WTC11 (cell line): ENCODE data around the gene RYR3. TPM values are rescaled to one million over a fixed set of nuclear protein-coding genes. Genes with fewer than 3 reads are reported as not detected.

Experiments used
- ATAC-seq: fragments of 200-7000 bp; cut with Tn5 transposase; 2 replicates; pipeline ENCODE4 v1.10.0; 2021; ENCODE audit warnings: mild to moderate bottlenecking, moderate library complexity
- CTCF ChIA-PET: fragments of 300-600 bp; sonication (Branson Sonifier 250); formaldehyde crosslinking; loops from one replicate; lab custom pipeline; 2021; ENCODE audit warnings: antibody characterized with exemption; lab: Charles Lee
- POLR2A ChIA-PET: fragments of 350-600 bp; sonication (Branson Sonifier 250); formaldehyde crosslinking; loops from one replicate; lab custom pipeline; 2021; ENCODE audit warnings: antibody characterized with exemption; lab: Charles Lee
- DNase-seq: peaks from one replicate; pipeline ENCODE4 v3.0.0; 2021; ENCODE audit warnings: low spot score
- H3K27ac Mint-ChIP-seq: 2 replicates; pipeline ENCODE4 v1.8.0; 2021; ENCODE audit warnings: mixed read lengths
- H3K27me3 Mint-ChIP-seq: 2 replicates; pipeline ENCODE4 v1.8.0; 2021; ENCODE audit warnings: low read depth, mild to moderate bottlenecking, moderate library complexity, mixed read lengths
- H3K36me3 Mint-ChIP-seq: 2 replicates; pipeline ENCODE4 v1.8.0; 2021; ENCODE audit warnings: mixed read lengths
- H3K4me1 Mint-ChIP-seq: 2 replicates; pipeline ENCODE4 v1.8.0; 2022; ENCODE audit warnings: mixed read lengths
- H3K4me3 Mint-ChIP-seq: 2 replicates; pipeline ENCODE4 v1.8.0; 2021; ENCODE audit warnings: mild to moderate bottlenecking, moderate library complexity, mixed read lengths
- H3K9me3 Mint-ChIP-seq: 2 replicates; pipeline ENCODE4 v1.8.0; 2021; ENCODE audit warnings: mixed read lengths
- AFF4 ChIP-seq: sonication (generic); formaldehyde crosslinking; IDR thresholded peaks from 2 replicates; pipeline ENCODE4 v1.8.1; 2023; ENCODE audit warnings: mild to moderate bottlenecking, missing genetic modification reagents, borderline replicate concordance
- ATF1 ChIP-seq: sonication (generic); formaldehyde crosslinking; IDR thresholded peaks from 2 replicates; pipeline ENCODE4 v1.8.1; 2023; ENCODE audit warnings: mild to moderate bottlenecking, moderate library complexity, missing genetic modification reagents
- CDX4 ChIP-seq: fragments of 250-450 bp; sonication (Bioruptor Pico); IDR thresholded peaks from 2 replicates; pipeline ENCODE4 v1.9.0; 2021; ENCODE audit warnings: moderate library complexity, mild to moderate bottlenecking, inconsistent platforms, borderline replicate concordance
- E2F4 ChIP-seq: sonication (generic); formaldehyde crosslinking; IDR thresholded peaks from 2 replicates; pipeline ENCODE4 v1.8.1; 2022; ENCODE audit warnings: low read depth, mild to moderate bottlenecking, moderate library complexity, missing genetic modification reagents, borderline replicate concordance
- ERG ChIP-seq: fragments of 250-450 bp; sonication (Bioruptor Pico); IDR thresholded peaks from 2 replicates; pipeline ENCODE4 v1.8.0; 2021; ENCODE audit warnings: mild to moderate bottlenecking
- ETV6 ChIP-seq: sonication (generic); formaldehyde crosslinking; IDR thresholded peaks from 2 replicates; pipeline ENCODE4 v1.8.1; 2022; ENCODE audit warnings: mild to moderate bottlenecking, missing genetic modification reagents
- HMGA2 ChIP-seq: fragments of 250-450 bp; sonication (Bioruptor Pico); IDR thresholded peaks from 2 replicates; pipeline ENCODE4 v1.4.0; 2021; ENCODE audit warnings: mild to moderate bottlenecking, moderate library complexity
- JAZF1 ChIP-seq: fragments of 250-450 bp; sonication (Bioruptor Pico); IDR thresholded peaks from 2 replicates; pipeline ENCODE4 v1.9.0; 2021; ENCODE audit warnings: moderate library complexity, mild to moderate bottlenecking, inconsistent platforms
- JUN ChIP-seq: sonication (generic); formaldehyde crosslinking; IDR thresholded peaks from 2 replicates; pipeline ENCODE4 v1.8.0; 2023; ENCODE audit warnings: mild to moderate bottlenecking, missing genetic modification reagents
- NFYB ChIP-seq: sonication (generic); formaldehyde crosslinking; conservative IDR thresholded peaks from 2 replicates; pipeline ENCODE4 v1.8.0; 2022; ENCODE audit warnings: low read depth, missing genetic modification reagents
- RELA ChIP-seq: sonication (generic); formaldehyde crosslinking; IDR thresholded peaks from 2 replicates; pipeline ENCODE4 v1.8.1; 2022; ENCODE audit warnings: missing genetic modification reagents, mild to moderate bottlenecking, borderline replicate concordance
- TEAD4 ChIP-seq: sonication (generic); formaldehyde crosslinking; IDR thresholded peaks from 2 replicates; pipeline ENCODE4 v1.8.0; 2022; ENCODE audit warnings: mild to moderate bottlenecking, missing genetic modification reagents
- ZMAT4 ChIP-seq: fragments of 250-450 bp; sonication (Bioruptor Pico); IDR thresholded peaks from 2 replicates; pipeline ENCODE4 v1.9.0; 2021; ENCODE audit warnings: mild to moderate bottlenecking
- ZNF219 ChIP-seq: sonication (generic); formaldehyde crosslinking; IDR thresholded peaks from 2 replicates; pipeline ENCODE4 v1.8.0; 2023; ENCODE audit warnings: missing genetic modification reagents, mild to moderate bottlenecking, borderline replicate concordance
- ZNF671 ChIP-seq: fragments of 250-450 bp; sonication (Bioruptor Pico); IDR thresholded peaks from 2 replicates; pipeline ENCODE4 v1.8.0; 2021; ENCODE audit warnings: mild to moderate bottlenecking
- total RNA-seq: library from RNA; stranded (reverse); gene quantifications from 3 replicates; pipeline ENCODE4 v1.2.3, GENCODE V29; 2021
- TF ChIP-seq, protein P1 (sequence below): sonication (generic); formaldehyde crosslinking; IDR thresholded peaks from 2 replicates; pipeline ENCODE4 v1.8.0; 2022; ENCODE audit warnings: mild to moderate bottlenecking, missing genetic modification reagents
- TF ChIP-seq, protein P2 (sequence below): sonication (generic); formaldehyde crosslinking; IDR thresholded peaks from 2 replicates; pipeline ENCODE4 v1.8.0; 2022; ENCODE audit warnings: mild to moderate bottlenecking, missing genetic modification reagents
- TF ChIP-seq, protein P3 (sequence below): sonication (generic); formaldehyde crosslinking; IDR thresholded peaks from 2 replicates; pipeline ENCODE4 v1.8.1; 2022; ENCODE audit warnings: missing genetic modification reagents, borderline replicate concordance
- TF ChIP-seq, protein P4 (sequence below): sonication (generic); formaldehyde crosslinking; IDR thresholded peaks from 2 replicates; pipeline ENCODE4 v1.8.0; 2023; ENCODE audit warnings: mild to moderate bottlenecking, missing genetic modification reagents

Gene RYR3
- total RNA-seq, 1 experiment from 2014 or later: 1.4 TPM

- TF ChIP-seq, protein P1, sequence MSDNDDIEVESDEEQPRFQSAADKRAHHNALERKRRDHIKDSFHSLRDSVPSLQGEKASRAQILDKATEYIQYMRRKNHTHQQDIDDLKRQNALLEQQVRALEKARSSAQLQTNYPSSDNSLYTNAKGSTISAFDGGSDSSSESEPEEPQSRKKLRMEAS (CRISPR knock-in tag): no peak
These were observed 305.7 kb downstream of the RYR3 start (continued) for GRCh38 chr15:33616475-33616874.

- DNase-seq: no peak
- ATAC-seq: no peak
These were observed 307.6 kb downstream of the RYR3 start for GRCh38 chr15:33618350-33618749.

DNA sequence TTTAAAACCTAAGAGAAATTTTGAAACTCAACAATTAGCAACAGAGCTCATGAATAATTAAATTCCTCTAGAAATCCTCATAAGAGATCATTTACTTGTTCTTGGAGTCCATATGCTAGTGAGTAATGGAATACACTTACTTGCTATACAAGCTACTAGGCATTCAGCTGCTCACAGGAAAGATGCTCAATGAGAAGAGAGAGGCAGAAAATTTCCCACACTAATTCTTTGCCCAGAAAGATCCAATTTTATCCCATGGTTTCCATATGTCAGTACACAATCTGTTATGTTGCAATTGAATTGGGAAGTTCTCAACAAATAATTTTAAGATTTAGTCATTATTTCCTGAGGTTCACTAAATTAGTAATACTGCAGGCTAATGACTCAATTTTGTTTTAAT lies 310.4 kb downstream of the RYR3 start:
- H3K27me3 Mint-ChIP-seq: peaks cover 7% of the 10 kb centered on the region
- H3K4me1 Mint-ChIP-seq: peaks cover 22% of the 10 kb centered on the region
- DNase-seq: no peak
- H3K36me3 Mint-ChIP-seq: peaks cover 14% of the 10 kb centered on the region
- ChIA-PET POLR2A (no interaction called here), CTCF (no interaction called here)
- no peak overlapping the region for H3K27ac Mint-ChIP-seq
- H3K9me3 Mint-ChIP-seq: peaks cover 18% of the 10 kb centered on the region
- no peak for ATAC-seq
- H3K4me3 Mint-ChIP-seq: no peak overlapping the region
- TF ChIP-seq ATF1 (CRISPR knock-in tag) (no peak), JUN (CRISPR knock-in tag) (no peak), CDX4 (CRISPR knock-in tag) (no peak), ERG (no peak), NFYB (CRISPR knock-in tag) (no peak), JAZF1 (no peak), TEAD4 (CRISPR knock-in tag) (no peak), RELA (CRISPR knock-in tag) (no peak), AFF4 (no peak), ETV6 (CRISPR knock-in tag) (no peak), ZMAT4 (CRISPR knock-in tag) (no peak)
- TF ChIP-seq, protein P2, sequence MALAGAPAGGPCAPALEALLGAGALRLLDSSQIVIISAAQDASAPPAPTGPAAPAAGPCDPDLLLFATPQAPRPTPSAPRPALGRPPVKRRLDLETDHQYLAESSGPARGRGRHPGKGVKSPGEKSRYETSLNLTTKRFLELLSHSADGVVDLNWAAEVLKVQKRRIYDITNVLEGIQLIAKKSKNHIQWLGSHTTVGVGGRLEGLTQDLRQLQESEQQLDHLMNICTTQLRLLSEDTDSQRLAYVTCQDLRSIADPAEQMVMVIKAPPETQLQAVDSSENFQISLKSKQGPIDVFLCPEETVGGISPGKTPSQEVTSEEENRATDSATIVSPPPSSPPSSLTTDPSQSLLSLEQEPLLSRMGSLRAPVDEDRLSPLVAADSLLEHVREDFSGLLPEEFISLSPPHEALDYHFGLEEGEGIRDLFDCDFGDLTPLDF: no peak
- TF ChIP-seq, protein P3, sequence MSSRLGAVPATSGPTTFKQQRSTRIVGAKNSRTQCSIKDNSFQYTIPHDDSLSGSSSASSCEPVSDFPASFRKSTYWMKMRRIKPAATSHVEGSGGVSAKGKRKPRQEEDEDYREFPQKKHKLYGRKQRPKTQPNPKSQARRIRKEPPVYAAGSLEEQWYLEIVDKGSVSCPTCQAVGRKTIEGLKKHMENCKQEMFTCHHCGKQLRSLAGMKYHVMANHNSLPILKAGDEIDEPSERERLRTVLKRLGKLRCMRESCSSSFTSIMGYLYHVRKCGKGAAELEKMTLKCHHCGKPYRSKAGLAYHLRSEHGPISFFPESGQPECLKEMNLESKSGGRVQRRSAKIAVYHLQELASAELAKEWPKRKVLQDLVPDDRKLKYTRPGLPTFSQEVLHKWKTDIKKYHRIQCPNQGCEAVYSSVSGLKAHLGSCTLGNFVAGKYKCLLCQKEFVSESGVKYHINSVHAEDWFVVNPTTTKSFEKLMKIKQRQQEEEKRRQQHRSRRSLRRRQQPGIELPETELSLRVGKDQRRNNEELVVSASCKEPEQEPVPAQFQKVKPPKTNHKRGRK (CRISPR knock-in tag): no peak

More at GRCh38 chr15:33618350-33618749, 307.6 kb downstream of the RYR3 start:
- Mint-ChIP-seq H3K4me1 (peaks cover under 1% of the 10 kb centered on the region), H3K9me3 (peaks cover 4% of the 10 kb centered on the region; the same call in 1 of the 2 replicates), H3K27me3 (no peaks in the 10 kb centered on the region; the same call in none of the 2 replicates), H3K36me3 (no peaks in the 10 kb centered on the region), H3K27ac (no peak overlapping the region), H3K4me3 (no peak overlapping the region)
- TF ChIP-seq, protein P4, sequence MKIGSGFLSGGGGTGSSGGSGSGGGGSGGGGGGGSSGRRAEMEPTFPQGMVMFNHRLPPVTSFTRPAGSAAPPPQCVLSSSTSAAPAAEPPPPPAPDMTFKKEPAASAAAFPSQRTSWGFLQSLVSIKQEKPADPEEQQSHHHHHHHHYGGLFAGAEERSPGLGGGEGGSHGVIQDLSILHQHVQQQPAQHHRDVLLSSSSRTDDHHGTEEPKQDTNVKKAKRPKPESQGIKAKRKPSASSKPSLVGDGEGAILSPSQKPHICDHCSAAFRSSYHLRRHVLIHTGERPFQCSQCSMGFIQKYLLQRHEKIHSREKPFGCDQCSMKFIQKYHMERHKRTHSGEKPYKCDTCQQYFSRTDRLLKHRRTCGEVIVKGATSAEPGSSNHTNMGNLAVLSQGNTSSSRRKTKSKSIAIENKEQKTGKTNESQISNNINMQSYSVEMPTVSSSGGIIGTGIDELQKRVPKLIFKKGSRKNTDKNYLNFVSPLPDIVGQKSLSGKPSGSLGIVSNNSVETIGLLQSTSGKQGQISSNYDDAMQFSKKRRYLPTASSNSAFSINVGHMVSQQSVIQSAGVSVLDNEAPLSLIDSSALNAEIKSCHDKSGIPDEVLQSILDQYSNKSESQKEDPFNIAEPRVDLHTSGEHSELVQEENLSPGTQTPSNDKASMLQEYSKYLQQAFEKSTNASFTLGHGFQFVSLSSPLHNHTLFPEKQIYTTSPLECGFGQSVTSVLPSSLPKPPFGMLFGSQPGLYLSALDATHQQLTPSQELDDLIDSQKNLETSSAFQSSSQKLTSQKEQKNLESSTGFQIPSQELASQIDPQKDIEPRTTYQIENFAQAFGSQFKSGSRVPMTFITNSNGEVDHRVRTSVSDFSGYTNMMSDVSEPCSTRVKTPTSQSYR (CRISPR knock-in tag): no peak
- TF ChIP-seq E2F4 (CRISPR knock-in tag): no peak
- TF ChIP-seq ZNF219 (CRISPR knock-in tag): no peak
- no peak for TF ChIP-seq ZNF671
- TF ChIP-seq HMGA2 (CRISPR knock-in tag): no peak
- CTCF ChIA-PET: interaction anchor here (1.0 to 2.3 kb wide), 2 partner anchors 10 to 82 kb away, joined by 4 to 8 read pairs; no protein-coding TSS in a partner anchor
- POLR2A ChIA-PET: interaction anchor here (0.5 kb wide), 1 partner anchor 51 kb away, joined by 3 read pairs; no protein-coding TSS in a partner anchor
